ENCODE results near the gene MTG1.

Gene MTG1

GRCh38 chr10:133394801-133395221 is 854 bp downstream of the MTG1 start:
- H3K4me3 ChIP-seq (ENCODE audit: low read depth, low read length), result peak overlapping the region; percentile 98
- DNase-seq (ENCODE audit: low read depth), result peak; percentile 35
- TF ChIP-seq CTCF (IDR thresholded peaks at IDR 0.05; ENCODE audit: insufficient read depth, low read depth, low read length, missing control alignments), result no peak

- no peak for DNase-seq (ENCODE audit: low read depth)
- H3K4me3 ChIP-seq (ENCODE audit: low read depth, low read length), result no peak overlapping the region
- TF ChIP-seq CTCF (IDR thresholded peaks at IDR 0.05; ENCODE audit: insufficient read depth, low read depth, low read length, missing control alignments), result no peak
Measured at GRCh38 chr10:133396035-133396624, 2.2 kb downstream of the MTG1 start.

GRCh38 chr10:133397938-133398337 is 4.0 kb downstream of the MTG1 start:
- no peak overlapping the region for H3K4me3 ChIP-seq (ENCODE audit: low read depth, low read length)
- TF ChIP-seq CTCF (IDR thresholded peaks at IDR 0.05; ENCODE audit: insufficient read depth, low read depth, low read length, missing control alignments), result no peak
- DNase-seq (ENCODE audit: low read depth), result no peak

- no peak for DNase-seq (ENCODE audit: low read depth)
- TF ChIP-seq CTCF (IDR thresholded peaks at IDR 0.05; ENCODE audit: insufficient read depth, low read depth, low read length, missing control alignments), result no peak
- H3K4me3 ChIP-seq (ENCODE audit: low read depth, low read length), result no peak overlapping the region
Measured at GRCh38 chr10:133399123-133399601, 5.2 kb downstream of the MTG1 start.

- peak; percentile 75 for DNase-seq (ENCODE audit: low read depth)
- peak overlapping the region; percentile 40 for H3K4me3 ChIP-seq (ENCODE audit: low read depth, low read length)
- TF ChIP-seq CTCF (IDR thresholded peaks at IDR 0.05; ENCODE audit: insufficient read depth, low read depth, low read length, missing control alignments), result no peak
Measured at GRCh38 chr10:133400624-133401424, 6.9 kb downstream of the MTG1 start.

GRCh38 chr10:133401500-133401899 is 7.5 kb downstream of the MTG1 start:
- no peak for TF ChIP-seq CTCF (IDR thresholded peaks at IDR 0.05; ENCODE audit: insufficient read depth, low read depth, low read length, missing control alignments)
- no peak for DNase-seq (ENCODE audit: low read depth)
- no peak overlapping the region for H3K4me3 ChIP-seq (ENCODE audit: low read depth, low read length)
